Right lung (tissue), 10 donors: Measurements from ENCODE around the gene DRC1. TPM values are rescaled to one million over a fixed set of nuclear protein-coding genes. Genes with fewer than 3 reads are reported as not detected.
A peak's percentile ranks its signal among the peaks of the same experiment; 100 is the strongest.
"Not testable (repeated sequence)": the region's sequence is repeated elsewhere in the genome, so short reads cannot be mapped to it uniquely, and the experiment has no call there.

Source experiments
- DNase-seq, 2 donors: peaks; one replicate each; pipeline ENCODE4 v3.0.0-alpha.2; 2013
- long read RNA-seq, 8 donors: transcript quantifications; one replicate each; lab custom pipeline, GENCODE V29; 2026
- polyA plus RNA-seq, 5 donors: library from polyadenylated mRNA; unstranded; fragments of 120-200 nt; gene quantifications; one replicate each; pipeline versions ENCODE4 v1.2.1 to v1.2.3, GENCODE V29; 2013; ENCODE audit warnings: inconsistent platforms in 1 of 5, low replicate concordance in 1 of 5; ENCODE audit not compliant: insufficient read length in 5 of 5, insufficient read depth in 1 of 5

Gene DRC1
- polyA plus RNA-seq: 1 to 10 TPM; 1.1 to 8.5 (median 6.9) TPM
- long read RNA-seq, donor 1, partial matches to known transcripts: 0 of 1 reads
- long read RNA-seq, donor 1, other reads (novel, unspliced or antisense): 0 of 1 reads
- long read RNA-seq, donor 2: 0 reads
- long read RNA-seq, donor 3, partial matches to known transcripts: 0 of 1 reads
- long read RNA-seq, donor 3, other reads (novel, unspliced or antisense): 0 of 1 reads
- long read RNA-seq, donor 4, partial matches to known transcripts: 0 of 1 reads
- long read RNA-seq, donor 4, other reads (novel, unspliced or antisense): 0 of 1 reads
- long read RNA-seq, donor 5, partial matches to known transcripts: 0 of 1 reads
- long read RNA-seq, donor 5, other reads (novel, unspliced or antisense): 0 of 1 reads
- long read RNA-seq, donor 6, partial matches to known transcripts: 0 of 4 reads
- long read RNA-seq, donor 6, other reads (novel, unspliced or antisense): 0 of 4 reads
- long read RNA-seq, donor 7, partial matches to known transcripts: 0 of 2 reads
- long read RNA-seq, donor 7, other reads (novel, unspliced or antisense): 0 of 2 reads
- long read RNA-seq, donor 8: 0 reads

- peak; percentile 64 to 71 for DNase-seq
Measured at GRCh38 chr2:26401739-26402541, at the start of gene DRC1. DRC1 (plus strand) TSS chr2:26401920; CDS start chr2:26401990, 70 bp downstream.

- DNase-seq: no peak
Measured at GRCh38 chr2:26352892-26353291, 48.8 kb upstream of the DRC1 start.

GRCh38 chr2:26354469-26354868, 47.3 kb upstream of the DRC1 start:
- not testable (repeated sequence) for DNase-seq

DNA sequence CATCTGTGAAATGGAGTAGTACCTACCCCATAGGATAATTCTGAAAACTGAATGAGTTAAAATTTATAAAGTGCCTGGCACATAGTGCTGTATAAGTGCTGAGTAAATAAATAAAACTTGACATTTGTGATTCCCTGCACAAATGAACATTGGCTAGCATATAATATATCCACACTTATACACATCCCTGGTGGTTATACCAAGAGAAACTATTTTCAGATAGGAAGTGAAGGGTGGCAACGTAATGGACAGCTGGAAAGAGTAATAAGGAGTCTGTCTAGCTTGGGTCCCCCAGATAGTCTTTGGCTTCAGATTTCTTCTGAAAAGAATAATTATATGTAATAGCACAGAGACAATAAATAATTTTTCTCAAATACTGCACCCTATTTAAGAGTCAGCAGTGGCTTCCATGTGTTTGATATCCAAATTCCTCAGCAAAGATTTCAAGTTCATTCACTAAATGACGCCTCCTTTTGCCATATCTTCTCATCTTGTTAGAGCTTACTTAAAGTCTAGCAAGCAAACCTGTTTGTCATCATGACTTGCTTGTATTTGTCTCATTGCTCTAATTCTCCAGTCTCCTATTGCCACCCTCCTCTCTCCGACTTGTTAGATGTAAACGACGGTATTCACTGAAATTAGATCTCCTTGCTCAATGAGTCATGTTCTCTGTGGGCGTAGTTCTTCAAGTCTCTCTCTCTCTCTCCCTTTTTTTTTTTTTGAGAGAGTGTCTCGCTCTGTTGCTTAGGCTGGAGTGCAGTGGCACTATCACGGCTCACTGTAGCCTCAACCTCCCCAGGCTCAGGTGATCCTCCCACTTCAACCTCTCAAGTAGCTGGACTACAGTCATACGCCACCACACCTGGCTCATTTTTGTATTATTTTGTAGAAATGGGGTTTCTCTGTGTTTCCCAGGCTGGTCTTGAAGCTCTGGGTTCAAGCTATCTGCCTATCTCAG, 46.4 kb upstream of the DRC1 start:
- no peak for DNase-seq

- no peak for DNase-seq
Measured at GRCh38 chr2:26356111-26356510, 45.6 kb upstream of the DRC1 start.

- DNase-seq: no peak
Measured at GRCh38 chr2:26356771-26357170, 44.9 kb upstream of the DRC1 start.

DNA sequence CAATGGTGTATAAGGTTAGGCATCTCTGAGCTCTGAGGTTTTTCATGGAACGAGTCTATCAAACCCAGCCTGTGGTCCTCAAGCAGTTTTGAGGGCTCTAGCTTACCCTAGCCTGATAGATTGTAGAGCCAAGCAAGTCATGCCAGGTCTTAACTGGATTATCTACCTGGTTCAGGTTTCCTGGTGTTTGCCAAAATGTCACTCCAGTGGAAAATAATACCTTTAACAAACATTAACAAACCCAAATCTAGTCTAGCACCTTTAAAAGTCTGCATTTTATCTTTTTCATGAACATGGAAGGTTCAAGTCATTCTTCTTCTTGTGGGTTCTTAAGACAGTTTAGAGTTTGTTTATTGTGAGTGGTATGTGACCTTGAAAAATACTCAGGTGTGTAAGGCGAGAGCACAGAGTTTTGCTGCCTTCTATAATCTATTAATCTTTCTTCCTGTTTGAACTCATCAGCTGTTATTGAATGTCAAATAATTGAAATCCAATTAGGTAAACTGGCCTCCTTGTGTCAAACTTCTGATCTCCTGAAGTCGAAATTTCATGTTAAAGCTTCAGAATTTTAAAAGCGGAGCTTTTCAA, 41.7 kb upstream of the DRC1 start:
- no peak for DNase-seq

DNA sequence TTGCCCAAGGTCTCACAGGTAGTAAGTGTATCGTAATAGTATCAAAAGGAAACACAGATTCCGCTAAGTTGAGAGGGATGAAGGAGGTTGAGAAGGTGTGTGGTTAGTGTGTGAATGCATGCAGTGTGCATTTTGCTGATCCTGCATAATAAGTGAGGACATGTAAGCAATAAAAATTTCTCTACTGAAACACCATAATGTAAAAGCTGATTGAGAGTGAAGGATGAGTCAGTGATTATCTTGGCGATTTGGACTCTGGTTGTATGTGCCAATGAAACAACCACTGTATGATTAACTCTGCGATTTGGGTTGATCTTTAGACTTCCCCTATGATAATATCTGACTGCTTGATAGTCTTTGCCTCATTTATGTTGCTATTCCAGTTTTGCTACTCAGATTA, 38.4 kb upstream of the DRC1 start:
- no peak for DNase-seq

DNA sequence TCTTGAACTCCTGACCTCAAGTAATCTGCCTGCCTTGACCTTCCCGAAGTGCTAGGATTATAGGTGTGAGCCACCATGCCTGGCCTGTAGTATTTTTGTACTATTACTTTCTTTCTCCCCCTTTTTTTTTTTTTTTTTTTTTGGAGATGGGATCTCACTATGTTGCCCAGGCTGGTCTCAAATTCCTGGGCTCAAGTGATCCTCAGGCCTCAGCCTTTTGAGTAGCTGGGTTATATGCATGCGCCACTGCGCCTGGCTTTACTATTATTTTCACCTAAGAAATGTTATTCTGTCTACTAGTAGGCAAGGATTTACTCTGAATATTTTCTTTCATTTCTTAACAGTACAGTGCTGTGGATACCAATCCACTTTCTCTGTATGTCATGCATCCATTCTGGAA, 37.8 kb upstream of the DRC1 start:
- DNase-seq: no peak

GRCh38 chr2:26364669-26365068, 37.1 kb upstream of the DRC1 start:
- no peak for DNase-seq

DNA sequence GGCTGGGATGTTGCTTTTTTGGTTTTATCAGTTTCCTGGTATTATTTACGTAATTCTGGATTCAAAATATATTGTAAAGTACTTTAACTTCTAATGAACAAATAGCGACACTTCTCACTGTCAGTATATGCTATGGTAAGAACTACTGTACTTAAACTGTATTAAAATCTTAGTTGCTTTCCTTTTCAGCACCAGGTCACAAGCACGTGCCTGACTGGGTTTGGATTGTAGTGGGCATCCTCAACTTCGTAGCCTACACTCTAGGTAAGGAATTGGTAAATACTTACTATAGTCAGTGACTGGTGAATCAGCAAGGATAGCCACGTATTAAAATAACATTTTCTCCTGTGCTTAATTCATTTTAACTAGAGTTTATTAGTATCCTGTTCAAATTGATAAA, 34.8 kb upstream of the DRC1 start:
- DNase-seq: no peak

DNA sequence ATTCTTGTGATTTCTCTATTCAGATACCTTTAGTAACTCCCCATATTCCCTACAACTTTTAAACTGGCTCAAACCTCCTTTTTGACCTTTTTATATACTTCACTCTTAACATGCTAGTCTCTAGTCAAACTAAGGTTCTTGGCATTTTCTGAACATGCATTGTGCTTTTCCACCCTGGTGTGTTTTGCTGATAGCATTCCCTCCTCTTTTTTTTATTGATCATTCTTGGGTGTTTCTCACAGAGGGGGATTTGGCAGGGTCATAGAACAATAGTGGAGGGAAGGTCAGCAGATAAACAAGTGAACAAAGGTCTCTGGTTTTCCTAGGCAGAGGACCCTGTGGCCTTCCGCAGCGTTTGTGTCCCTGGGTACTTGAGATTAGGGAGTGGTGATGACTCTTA, 32.1 kb upstream of the DRC1 start:
- DNase-seq: not testable (repeated sequence)

GRCh38 chr2:26370909-26371308, 30.8 kb upstream of the DRC1 start:
- DNase-seq: not testable (repeated sequence)

DNA sequence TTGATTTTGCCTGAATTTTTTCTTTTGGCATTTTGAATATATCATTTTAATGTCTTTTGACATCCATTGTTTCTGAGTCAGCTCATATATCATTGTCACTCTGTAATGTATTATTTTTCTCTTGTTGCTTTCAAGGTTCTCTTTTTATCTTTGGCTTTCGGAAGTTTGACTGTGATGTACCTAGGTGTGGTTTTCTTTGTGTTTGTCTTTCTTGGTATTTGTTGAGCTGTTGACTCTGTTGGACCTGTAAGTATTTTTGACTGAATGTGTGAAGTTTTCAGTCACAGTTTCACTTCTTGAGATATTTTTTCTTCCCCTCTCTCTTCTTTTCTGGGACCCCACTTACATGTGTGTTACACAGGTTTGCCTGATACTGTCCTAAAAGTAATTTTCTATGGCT, 24.9 kb upstream of the DRC1 start:
- DNase-seq: no peak

DNA sequence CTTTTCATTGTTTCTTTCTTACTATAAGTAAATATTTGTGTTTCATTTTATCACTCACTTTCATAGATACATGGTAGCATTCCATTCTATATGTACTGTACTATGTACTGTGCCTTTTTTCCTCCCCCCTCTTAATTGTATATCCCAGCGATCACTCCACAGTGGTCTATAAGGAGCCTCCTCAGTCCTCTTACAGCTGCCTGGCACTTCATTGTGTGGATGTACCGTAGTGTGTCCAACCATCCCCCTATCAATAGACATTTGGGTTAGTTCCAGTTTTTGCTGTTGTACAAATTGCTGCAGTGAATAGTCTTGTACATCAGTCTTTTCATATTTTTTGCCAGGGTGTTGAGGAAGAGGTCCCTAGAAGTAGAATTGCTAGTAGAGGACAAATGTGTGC, 21.4 kb upstream of the DRC1 start:
- DNase-seq: no peak

DNA sequence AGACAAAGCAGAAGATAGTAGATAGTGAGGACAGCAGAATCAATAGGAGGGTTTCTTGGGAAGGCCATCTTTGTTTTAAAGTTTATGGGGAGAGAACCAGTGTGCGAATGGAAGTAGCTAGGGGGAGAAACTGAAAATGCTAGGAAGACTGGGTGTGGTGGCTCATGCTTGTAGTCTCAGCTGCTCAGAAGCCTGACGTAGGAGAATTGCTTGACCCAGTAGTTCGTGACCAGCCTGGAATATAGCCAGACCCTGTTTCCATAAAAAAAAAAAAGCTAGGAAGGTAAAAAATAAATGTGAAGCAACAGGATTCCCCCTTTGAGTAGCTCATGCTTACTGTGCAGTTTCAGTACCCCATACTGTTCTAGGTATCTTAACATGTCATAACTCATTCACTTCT, 19.2 kb upstream of the DRC1 start:
- DNase-seq: no peak

DNA sequence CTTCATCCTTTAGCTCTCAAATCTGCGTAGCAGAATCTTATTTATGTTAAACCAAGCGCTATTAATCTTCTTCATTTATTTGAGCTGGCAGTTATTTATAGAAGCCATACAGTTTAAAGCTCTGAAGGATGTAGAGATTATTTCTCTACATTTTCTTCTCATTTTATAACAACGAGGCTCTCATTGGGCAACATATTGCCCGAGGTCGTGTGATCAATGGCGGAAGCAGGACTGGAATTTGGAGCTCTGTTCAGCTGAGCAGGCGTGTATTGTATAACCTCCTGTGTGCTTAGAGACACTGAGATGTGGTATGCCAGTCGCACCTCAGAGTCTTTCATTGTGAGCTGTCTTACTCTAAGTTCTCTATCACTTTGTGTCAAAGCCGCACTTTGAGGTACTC, 17.5 kb upstream of the DRC1 start:
- DNase-seq: no peak

GRCh38 chr2:26384597-26384996, 17.1 kb upstream of the DRC1 start:
- no peak for DNase-seq

GRCh38 chr2:26387189-26387588, 14.5 kb upstream of the DRC1 start:
- no peak for DNase-seq

DNA sequence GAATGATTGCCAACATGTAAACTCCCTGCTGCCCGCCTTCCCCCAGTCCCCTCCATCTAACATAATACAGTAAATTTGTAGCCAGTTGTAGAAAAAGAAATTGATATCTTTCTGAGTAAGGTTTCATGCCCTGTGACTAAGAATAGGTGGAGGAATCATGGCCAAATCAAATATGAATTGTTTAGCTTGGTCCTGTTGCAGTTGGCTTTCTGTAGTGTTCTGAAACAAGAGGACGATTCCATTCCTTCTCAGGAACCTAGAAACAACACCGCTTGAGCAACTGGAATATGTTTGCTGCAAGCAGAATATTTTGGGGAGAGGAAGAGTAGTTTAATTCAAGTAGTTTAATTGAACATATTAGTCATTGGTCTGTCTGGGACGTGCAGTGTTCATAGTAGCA, 7.0 kb upstream of the DRC1 start:
- no peak for DNase-seq

- DNase-seq: no peak
Measured at GRCh38 chr2:26395394-26395793, 6.3 kb upstream of the DRC1 start.
